ENCODE data around the gene NOSTRIN.
"Not testable (repeated sequence)": the region's sequence is repeated elsewhere in the genome, so short reads cannot be mapped to it uniquely, and the experiment has no call there.

The NOSTRIN gene

GRCh38 chr2:168819829-168820489 lies 17.5 kb downstream of the NOSTRIN start:
- DNase-seq = no peak

GRCh38 chr2:168821577-168821976 lies 19.1 kb downstream of the NOSTRIN start:
- DNase-seq = no peak

GRCh38 chr2:168821992-168822391 lies 19.6 kb downstream of the NOSTRIN start:
- DNase-seq = no peak

GRCh38 chr2:168825126-168825525 lies 22.7 kb downstream of the NOSTRIN start:
- no peak for DNase-seq

- DNase-seq = no peak
These were observed 28.5 kb downstream of the NOSTRIN start for GRCh38 chr2:168830958-168831357.

GRCh38 chr2:168831662-168832061 lies 29.2 kb downstream of the NOSTRIN start:
- no peak for DNase-seq

- DNase-seq = no peak
These were observed 33.5 kb downstream of the NOSTRIN start for GRCh38 chr2:168835969-168836368.

- DNase-seq = no peak
These were observed 39.0 kb downstream of the NOSTRIN start for GRCh38 chr2:168841445-168841844.

GRCh38 chr2:168843253-168843652 lies 40.8 kb downstream of the NOSTRIN start:
- no peak for DNase-seq

- no peak for DNase-seq
These were observed 45.8 kb downstream of the NOSTRIN start for GRCh38 chr2:168848225-168848624.

GRCh38 chr2:168849610-168850009 lies 47.2 kb downstream of the NOSTRIN start:
- no peak for DNase-seq

- DNase-seq = no peak
These were observed 48.4 kb downstream of the NOSTRIN start for GRCh38 chr2:168850846-168851245.

- DNase-seq = no peak
These were observed 49.4 kb downstream of the NOSTRIN start for GRCh38 chr2:168851674-168852320.

GRCh38 chr2:168852481-168852880 lies 50.0 kb downstream of the NOSTRIN start:
- DNase-seq = no peak

GRCh38 chr2:168853471-168853870 lies 51.0 kb downstream of the NOSTRIN start:
- DNase-seq = no peak

- no peak for DNase-seq
These were observed 52.2 kb downstream of the NOSTRIN start for GRCh38 chr2:168854651-168855050.

- DNase-seq = no peak
These were observed 53.2 kb downstream of the NOSTRIN start for GRCh38 chr2:168855601-168856000.

- no peak for DNase-seq
These were observed 55.7 kb downstream of the NOSTRIN start for GRCh38 chr2:168858146-168858545.

GRCh38 chr2:168867164-168867563 lies 64.7 kb downstream of the NOSTRIN start:
- not testable (repeated sequence) for DNase-seq

- not testable (repeated sequence) for DNase-seq
These were observed 67.9 kb downstream of the NOSTRIN start for GRCh38 chr2:168870369-168870768.

- DNase-seq = not testable (repeated sequence)
These were observed 68.4 kb downstream of the NOSTRIN start for GRCh38 chr2:168870824-168871223.

GRCh38 chr2:168874368-168875054 lies 72.1 kb downstream of the NOSTRIN start:
- DNase-seq = no peak

GRCh38 chr2:168882163-168882562 lies 79.7 kb downstream of the NOSTRIN start:
- DNase-seq = not testable (repeated sequence)

- DNase-seq = no peak
These were observed 82.5 kb downstream of the NOSTRIN start for GRCh38 chr2:168884975-168885374.

Data from CD4-positive, alpha-beta T cell treated with Interleukin-4 for 4 hours (primary cell).